HepG2 (cell line): ENCODE measurements around the gene PANK1. TPM values are rescaled to one million over a fixed set of nuclear protein-coding genes. Genes with fewer than 3 reads are reported as not detected.
A peak's percentile ranks its signal among the peaks of the same experiment; 100 is the strongest.

Experiments
- FLYWCH1 ChIP-seq: sonication (generic); formaldehyde crosslinking; IDR thresholded peaks from 2 replicates; pipeline ENCODE4 v1.8.1; 2023; ENCODE audit warnings: mild to moderate bottlenecking, missing genetic modification reagents
- FOXO1 ChIP-seq: sonication (generic); formaldehyde crosslinking; IDR thresholded peaks from 2 replicates; pipeline ENCODE4 v1.4.0; 2020; ENCODE audit warnings: missing genetic modification reagents
- GABPB1 ChIP-seq: IDR thresholded peaks from 2 replicates; pipeline ENCODE4 v1.6.1; 2016; ENCODE audit warnings: mild to moderate bottlenecking, missing genetic modification reagents, moderate library complexity, missing compliant biosample characterization
- HNRNPLL ChIP-seq: fragments of 200-400 bp; formaldehyde crosslinking; IDR thresholded peaks from 2 replicates; pipeline ENCODE4 v1.6.1; 2017; ENCODE audit warnings: mild to moderate bottlenecking, low read depth, low read length; ENCODE audit not compliant: poor library complexity, severe bottlenecking
- HOXA5 ChIP-seq: sonication (generic); formaldehyde crosslinking; IDR thresholded peaks from 2 replicates; pipeline ENCODE4 v1.4.0; 2020; ENCODE audit warnings: missing genetic modification reagents
- MED13 ChIP-seq: sonication (generic); formaldehyde crosslinking; IDR thresholded peaks from 2 replicates; pipeline ENCODE4 v1.5.0; 2020; ENCODE audit warnings: missing genetic modification reagents
- NR2F2 ChIP-seq: IDR thresholded peaks from 2 replicates; pipeline ENCODE4 v1.6.1; 2012; ENCODE audit warnings: low read depth, inconsistent platforms, borderline replicate concordance
- PRMT3 ChIP-seq: sonication (generic); formaldehyde crosslinking; IDR thresholded peaks from 2 replicates; pipeline ENCODE4 v1.8.1; 2022; ENCODE audit warnings: low read depth, mild to moderate bottlenecking, moderate library complexity, missing genetic modification reagents, borderline replicate concordance
- RFXAP ChIP-seq: sonication (generic); formaldehyde crosslinking; IDR thresholded peaks from 2 replicates; pipeline ENCODE4 v1.4.0; 2020; ENCODE audit warnings: missing genetic modification reagents, borderline replicate concordance
- SP140L ChIP-seq: sonication (generic); formaldehyde crosslinking; IDR thresholded peaks from 2 replicates; pipeline ENCODE4 v1.4.0; 2020; ENCODE audit warnings: missing genetic modification reagents, borderline replicate concordance
- ZBTB42 ChIP-seq: sonication (generic); formaldehyde crosslinking; IDR thresholded peaks from 2 replicates; pipeline ENCODE4 v1.5.0; 2020; ENCODE audit warnings: mild to moderate bottlenecking, missing genetic modification reagents
- ZFY ChIP-seq: sonication (generic); formaldehyde crosslinking; IDR thresholded peaks from 2 replicates; pipeline ENCODE4 v1.4.0; 2020; ENCODE audit warnings: missing genetic modification reagents
- ZIK1 ChIP-seq: sonication (generic); formaldehyde crosslinking; IDR thresholded peaks from 2 replicates; pipeline ENCODE4 v1.5.0; 2020; ENCODE audit warnings: mild to moderate bottlenecking, low read depth, missing genetic modification reagents, borderline replicate concordance
- ZNF207 ChIP-seq: fragments of 450-650 bp; IDR thresholded peaks from 2 replicates; pipeline ENCODE4 v1.6.1; 2016; ENCODE audit warnings: antibody characterized with exemption, borderline replicate concordance
- ZNF253 ChIP-seq: sonication (generic); formaldehyde crosslinking; IDR thresholded peaks from 2 replicates; pipeline ENCODE4 v1.8.0; 2022; ENCODE audit warnings: mild to moderate bottlenecking, missing genetic modification reagents, borderline replicate concordance
- ZNF326 ChIP-seq: sonication (generic); formaldehyde crosslinking; IDR thresholded peaks from 2 replicates; pipeline ENCODE4 v1.4.0; 2020; ENCODE audit warnings: missing genetic modification reagents, borderline replicate concordance
- ZNF431 ChIP-seq: sonication (generic); formaldehyde crosslinking; IDR thresholded peaks from 2 replicates; pipeline ENCODE4 v1.9.0; 2022; ENCODE audit warnings: missing genetic modification reagents, low read depth, mild to moderate bottlenecking, borderline replicate concordance
- ZNF550 ChIP-seq: sonication (generic); formaldehyde crosslinking; IDR thresholded peaks from 2 replicates; pipeline ENCODE4 v1.4.0; 2020; ENCODE audit warnings: mild to moderate bottlenecking, missing genetic modification reagents, borderline replicate concordance
- ZSCAN20 ChIP-seq: sonication (generic); formaldehyde crosslinking; IDR thresholded peaks from 2 replicates; pipeline ENCODE4 v1.4.0; 2020; ENCODE audit warnings: missing genetic modification reagents, mild to moderate bottlenecking, borderline replicate concordance
- polyA plus RNA-seq, 8 experiments: library from polyadenylated mRNA; depleted of rRNA in 3 of 8; stranded (reverse) in 7 of 8; unstranded in 1 of 8; fragments of >200 nt; fragmentation: Illumina TruSeq in 4 of 8; extraction: Trizol in 4 of 8; gene quantifications; 2 replicates each; pipeline versions ENCODE4 v1.2.1 to v1.2.3, GENCODE V29; 2011 to 2016; ENCODE audit warnings: low read depth in 4 of 8, missing spikeins in 1 of 8, mixed read lengths in 1 of 8; ENCODE audit not compliant: insufficient read depth in 1 of 8
- total RNA-seq, 5 experiments: library from RNA; depleted of rRNA; stranded (reverse); fragments of >200 nt; fragmentation: Illumina TruSeq; extraction: Trizol; gene quantifications; 2 replicates each; pipeline ENCODE4 v1.2.3, GENCODE V29; 2016; ENCODE audit warnings: low read depth in 1 of 5
- TF ChIP-seq, protein P1 (sequence below): sonication (generic); formaldehyde crosslinking; IDR thresholded peaks from 2 replicates; pipeline ENCODE4 v1.5.1; 2020; ENCODE audit warnings: mild to moderate bottlenecking, moderate library complexity, missing genetic modification reagents
- TF ChIP-seq, protein P2 (sequence below): sonication (generic); formaldehyde crosslinking; IDR thresholded peaks from 2 replicates; pipeline ENCODE4 v1.8.1; 2023; ENCODE audit warnings: mild to moderate bottlenecking, missing genetic modification reagents
- TF ChIP-seq, protein P3 (sequence below), 2 experiments: fragments of 450-650 bp in 1 of 2; sonication (generic) in 1 of 2; formaldehyde crosslinking; IDR thresholded peaks; 2 replicates each; pipeline versions ENCODE4 v1.5.0 to v1.8.0; 2020 to 2022; ENCODE audit warnings: mild to moderate bottlenecking in 1 of 2, missing genetic modification reagents in 1 of 2
- TF ChIP-seq, protein P4 (sequence below): sonication (generic); formaldehyde crosslinking; IDR thresholded peaks from 2 replicates; pipeline ENCODE4 v1.5.1; 2020; ENCODE audit warnings: missing genetic modification reagents, mild to moderate bottlenecking, borderline replicate concordance
- TF ChIP-seq, protein P5 (sequence below): sonication (generic); formaldehyde crosslinking; IDR thresholded peaks from 2 replicates; pipeline ENCODE4 v1.4.0; 2020; ENCODE audit warnings: missing genetic modification reagents, mild to moderate bottlenecking, borderline replicate concordance

The PANK1 gene
- total and polyA plus RNA-seq, 2 of the 13 experiments (the other 11 are each of a cell fraction or from before 2014, with no cell fraction given), result 18.2 to 33.3 TPM

DNA sequence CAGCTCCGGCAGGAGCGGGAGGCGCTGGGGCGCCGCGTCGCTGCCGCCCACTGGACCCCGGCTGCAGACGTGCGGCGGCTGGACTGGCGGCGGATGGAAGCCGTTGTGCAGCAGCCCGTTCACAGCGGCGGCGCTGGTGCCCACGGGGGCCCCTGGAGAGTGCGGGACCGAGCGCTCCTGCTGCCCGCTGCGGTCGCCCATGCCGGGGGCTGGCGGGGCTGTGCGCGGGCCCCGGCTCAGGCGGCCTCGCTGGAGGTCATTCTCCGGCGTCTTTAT, 413 bp downstream of the PANK1 start (continued):
- TF ChIP-seq FLYWCH1 (CRISPR knock-in tag) (no peak), ZNF431 (CRISPR knock-in tag) (no peak), MED13 (CRISPR knock-in tag) (peak; percentile 29; the same call in 1 of the 2 replicates), ZNF326 (no peak), GABPB1 (CRISPR knock-in tag) (peak; percentile 4; the same call in 1 of the 2 replicates), FOXO1 (CRISPR knock-in tag) (no peak), ZNF207 (no peak), PRMT3 (CRISPR knock-in tag) (0 out of 2 replicates have a peak, but pooled peaks have one; percentile 46), ZFY (CRISPR knock-in tag) (peak; percentile 7; the same call in 1 of the 2 replicates), NR2F2 (no peak), RFXAP (CRISPR knock-in tag) (no peak), ZSCAN20 (peak; percentile 68; the same call in 1 of the 2 replicates), ZIK1 (no peak), HOXA5 (CRISPR knock-in tag) (0 out of 2 replicates have a peak, but pooled peaks have one; percentile 8), SP140L (CRISPR knock-in tag) (no peak), ZNF550 (CRISPR knock-in tag) (no peak), HNRNPLL (peak; percentile 67), ZNF253 (CRISPR knock-in tag) (no peak), ZBTB42 (no peak)
- TF ChIP-seq, protein P1, sequence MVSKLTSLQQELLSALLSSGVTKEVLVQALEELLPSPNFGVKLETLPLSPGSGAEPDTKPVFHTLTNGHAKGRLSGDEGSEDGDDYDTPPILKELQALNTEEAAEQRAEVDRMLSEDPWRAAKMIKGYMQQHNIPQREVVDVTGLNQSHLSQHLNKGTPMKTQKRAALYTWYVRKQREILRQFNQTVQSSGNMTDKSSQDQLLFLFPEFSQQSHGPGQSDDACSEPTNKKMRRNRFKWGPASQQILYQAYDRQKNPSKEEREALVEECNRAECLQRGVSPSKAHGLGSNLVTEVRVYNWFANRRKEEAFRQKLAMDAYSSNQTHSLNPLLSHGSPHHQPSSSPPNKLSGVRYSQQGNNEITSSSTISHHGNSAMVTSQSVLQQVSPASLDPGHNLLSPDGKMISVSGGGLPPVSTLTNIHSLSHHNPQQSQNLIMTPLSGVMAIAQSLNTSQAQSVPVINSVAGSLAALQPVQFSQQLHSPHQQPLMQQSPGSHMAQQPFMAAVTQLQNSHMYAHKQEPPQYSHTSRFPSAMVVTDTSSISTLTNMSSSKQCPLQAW (CRISPR knock-in tag), result no peak
- TF ChIP-seq, protein P2, sequence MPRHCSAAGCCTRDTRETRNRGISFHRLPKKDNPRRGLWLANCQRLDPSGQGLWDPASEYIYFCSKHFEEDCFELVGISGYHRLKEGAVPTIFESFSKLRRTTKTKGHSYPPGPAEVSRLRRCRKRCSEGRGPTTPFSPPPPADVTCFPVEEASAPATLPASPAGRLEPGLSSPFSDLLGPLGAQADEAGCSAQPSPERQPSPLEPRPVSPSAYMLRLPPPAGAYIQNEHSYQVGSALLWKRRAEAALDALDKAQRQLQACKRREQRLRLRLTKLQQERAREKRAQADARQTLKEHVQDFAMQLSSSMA (CRISPR knock-in tag), result no peak
- TF ChIP-seq, protein P3, sequence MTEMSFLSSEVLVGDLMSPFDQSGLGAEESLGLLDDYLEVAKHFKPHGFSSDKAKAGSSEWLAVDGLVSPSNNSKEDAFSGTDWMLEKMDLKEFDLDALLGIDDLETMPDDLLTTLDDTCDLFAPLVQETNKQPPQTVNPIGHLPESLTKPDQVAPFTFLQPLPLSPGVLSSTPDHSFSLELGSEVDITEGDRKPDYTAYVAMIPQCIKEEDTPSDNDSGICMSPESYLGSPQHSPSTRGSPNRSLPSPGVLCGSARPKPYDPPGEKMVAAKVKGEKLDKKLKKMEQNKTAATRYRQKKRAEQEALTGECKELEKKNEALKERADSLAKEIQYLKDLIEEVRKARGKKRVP (CRISPR knock-in tag; IDR thresholded peaks at IDR 0.05), result no peak
- TF ChIP-seq, protein P4, sequence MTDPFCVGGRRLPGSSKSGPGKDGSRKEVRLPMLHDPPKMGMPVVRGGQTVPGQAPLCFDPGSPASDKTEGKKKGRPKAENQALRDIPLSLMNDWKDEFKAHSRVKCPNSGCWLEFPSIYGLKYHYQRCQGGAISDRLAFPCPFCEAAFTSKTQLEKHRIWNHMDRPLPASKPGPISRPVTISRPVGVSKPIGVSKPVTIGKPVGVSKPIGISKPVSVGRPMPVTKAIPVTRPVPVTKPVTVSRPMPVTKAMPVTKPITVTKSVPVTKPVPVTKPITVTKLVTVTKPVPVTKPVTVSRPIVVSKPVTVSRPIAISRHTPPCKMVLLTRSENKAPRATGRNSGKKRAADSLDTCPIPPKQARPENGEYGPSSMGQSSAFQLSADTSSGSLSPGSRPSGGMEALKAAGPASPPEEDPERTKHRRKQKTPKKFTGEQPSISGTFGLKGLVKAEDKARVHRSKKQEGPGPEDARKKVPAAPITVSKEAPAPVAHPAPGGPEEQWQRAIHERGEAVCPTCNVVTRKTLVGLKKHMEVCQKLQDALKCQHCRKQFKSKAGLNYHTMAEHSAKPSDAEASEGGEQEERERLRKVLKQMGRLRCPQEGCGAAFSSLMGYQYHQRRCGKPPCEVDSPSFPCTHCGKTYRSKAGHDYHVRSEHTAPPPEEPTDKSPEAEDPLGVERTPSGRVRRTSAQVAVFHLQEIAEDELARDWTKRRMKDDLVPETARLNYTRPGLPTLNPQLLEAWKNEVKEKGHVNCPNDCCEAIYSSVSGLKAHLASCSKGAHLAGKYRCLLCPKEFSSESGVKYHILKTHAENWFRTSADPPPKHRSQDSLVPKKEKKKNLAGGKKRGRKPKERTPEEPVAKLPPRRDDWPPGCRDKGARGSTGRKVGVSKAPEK, result no peak
- TF ChIP-seq, protein P5, sequence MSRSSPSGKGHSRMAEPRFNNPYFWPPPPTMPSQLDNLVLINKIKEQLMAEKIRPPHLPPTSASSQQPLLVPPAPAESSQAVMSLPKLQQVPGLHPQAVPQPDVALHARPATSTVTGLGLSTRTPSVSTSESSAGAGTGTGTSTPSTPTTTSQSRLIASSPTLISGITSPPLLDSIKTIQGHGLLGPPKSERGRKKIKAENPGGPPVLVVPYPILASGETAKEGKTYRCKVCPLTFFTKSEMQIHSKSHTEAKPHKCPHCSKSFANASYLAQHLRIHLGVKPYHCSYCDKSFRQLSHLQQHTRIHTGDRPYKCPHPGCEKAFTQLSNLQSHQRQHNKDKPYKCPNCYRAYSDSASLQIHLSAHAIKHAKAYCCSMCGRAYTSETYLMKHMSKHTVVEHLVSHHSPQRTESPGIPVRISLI (CRISPR knock-in tag), result no peak
